Measurements from ENCODE around the gene DGKE.

Gene DGKE

GRCh38 chr17:56850591-56850990, 16.6 kb downstream of the DGKE start:
- no peak for DNase-seq

GRCh38 chr17:56851008-56851407, 17.1 kb downstream of the DGKE start:
- no peak for DNase-seq

GRCh38 chr17:56861899-56862298, 27.9 kb downstream of the DGKE start:
- no peak for DNase-seq

- DNase-seq: no peak
Observed at GRCh38 chr17:56863974-56864373, 30.0 kb downstream of the DGKE start.

- DNase-seq: no peak
Observed at GRCh38 chr17:56866076-56866475, 32.1 kb downstream of the DGKE start.

GRCh38 chr17:56866496-56866895, 32.5 kb downstream of the DGKE start:
- DNase-seq: no peak

GRCh38 chr17:56867948-56868376, 34.0 kb downstream of the DGKE start:
- DNase-seq: no peak

GRCh38 chr17:56868716-56869115, 34.8 kb downstream of the DGKE start:
- no peak for DNase-seq

- no peak for DNase-seq
Observed at GRCh38 chr17:56870081-56870651, 36.2 kb downstream of the DGKE start.

GRCh38 chr17:56876766-56877179, 42.8 kb downstream of the DGKE start:
- DNase-seq: no peak

GRCh38 chr17:56879280-56879679, 45.3 kb downstream of the DGKE start:
- DNase-seq: no peak

- no peak for DNase-seq
Observed at GRCh38 chr17:56880133-56880532, 46.2 kb downstream of the DGKE start.

GRCh38 chr17:56880571-56880970, 46.6 kb downstream of the DGKE start:
- DNase-seq: no peak

GRCh38 chr17:56881685-56882295, 47.8 kb downstream of the DGKE start:
- DNase-seq: no peak

GRCh38 chr17:56883616-56884015, 49.7 kb downstream of the DGKE start:
- DNase-seq: no peak

GRCh38 chr17:56884483-56885311, 50.7 kb downstream of the DGKE start:
- DNase-seq: no peak

- no peak for DNase-seq
Observed at GRCh38 chr17:56885312-56885657, 51.3 kb downstream of the DGKE start.

GRCh38 chr17:56886288-56886731, 52.4 kb downstream of the DGKE start:
- DNase-seq: no peak

GRCh38 chr17:56887105-56887504, 53.2 kb downstream of the DGKE start:
- no peak for DNase-seq

- DNase-seq: no peak
Observed at GRCh38 chr17:56887552-56888467, 53.9 kb downstream of the DGKE start.

GRCh38 chr17:56890390-56890789, 56.4 kb downstream of the DGKE start:
- DNase-seq: no peak

GRCh38 chr17:56890906-56891674, 57.1 kb downstream of the DGKE start:
- no peak for DNase-seq

Data from NCI-H2171 (cell line).